ENCODE results near the gene CAMSAP2.

Gene CAMSAP2

DNA sequence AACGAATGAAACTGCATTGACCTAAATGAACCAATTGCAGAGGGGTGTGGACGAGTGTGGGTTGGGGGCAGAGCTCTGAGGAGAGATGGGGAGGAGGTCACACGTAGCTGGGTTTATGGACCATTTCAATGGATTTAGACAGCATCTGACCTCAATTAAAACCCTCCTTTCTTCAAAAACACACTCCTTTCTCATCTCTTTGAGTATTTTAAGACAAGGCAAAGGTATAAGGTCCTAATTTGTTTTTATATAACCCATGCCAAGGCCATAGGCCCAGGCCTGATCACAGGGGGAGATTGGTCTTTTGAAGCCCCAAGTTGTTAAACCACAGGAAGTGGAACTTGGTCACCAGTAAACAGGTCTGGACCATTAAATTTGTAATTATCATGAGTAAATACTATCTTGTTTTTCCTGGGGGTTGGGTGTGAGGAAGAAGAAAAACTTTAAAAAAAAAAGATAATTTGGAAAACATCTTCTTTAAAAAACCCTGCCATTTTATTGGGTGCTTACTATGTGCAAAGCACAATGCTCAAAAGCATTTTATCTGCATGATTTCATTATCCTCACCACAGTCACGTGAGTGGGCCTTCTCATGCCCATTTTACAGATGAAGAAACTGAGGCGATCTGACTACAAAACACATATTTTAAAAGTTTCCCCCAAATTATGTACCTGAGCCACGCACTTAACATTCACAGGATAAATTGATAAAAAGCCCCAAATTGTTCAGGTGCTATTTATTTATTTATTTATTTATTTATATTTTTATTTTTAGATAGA, 147.1 kb downstream of the CAMSAP2 start:
- no peak for DNase-seq

DNA sequence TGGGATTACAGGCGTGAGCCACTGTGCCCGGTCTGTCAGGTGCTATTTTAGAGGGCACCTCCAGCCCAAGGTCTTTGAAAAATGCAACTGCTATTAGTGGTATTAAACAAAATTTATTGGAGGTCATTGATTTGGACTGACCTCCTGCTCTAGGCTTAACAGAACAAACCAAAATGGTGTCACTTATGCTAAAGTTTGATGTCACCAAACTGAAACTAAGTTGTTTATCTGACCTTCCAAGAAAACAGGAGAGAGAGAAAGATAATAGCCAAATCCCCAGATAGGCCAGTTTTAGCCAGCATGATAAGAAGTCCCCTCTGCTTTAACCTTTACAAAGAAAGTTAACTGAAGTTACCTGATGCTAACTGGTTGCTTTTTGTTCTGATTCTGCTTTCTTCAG, 147.9 kb downstream of the CAMSAP2 start:
- no peak for DNase-seq

DNA sequence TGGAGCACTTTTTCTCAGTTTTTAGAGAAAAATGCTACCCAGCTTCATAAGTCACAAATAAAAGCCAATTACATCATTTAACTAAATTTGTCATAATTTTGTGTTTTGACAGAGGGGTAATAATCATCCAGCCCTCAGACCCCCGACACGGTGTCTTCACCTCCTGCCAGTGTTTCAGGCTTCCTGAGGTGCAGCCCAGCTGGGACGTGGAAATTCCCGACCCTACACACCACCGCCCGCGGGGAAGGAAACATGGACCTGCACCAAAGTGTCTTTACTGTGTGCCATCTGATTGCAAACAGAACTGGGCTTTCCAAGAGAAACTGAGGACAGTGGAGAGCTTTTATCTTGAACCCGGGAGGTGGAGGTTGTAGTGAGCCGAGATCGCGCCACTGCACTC, 148.3 kb downstream of the CAMSAP2 start:
- DNase-seq = no peak

DNA sequence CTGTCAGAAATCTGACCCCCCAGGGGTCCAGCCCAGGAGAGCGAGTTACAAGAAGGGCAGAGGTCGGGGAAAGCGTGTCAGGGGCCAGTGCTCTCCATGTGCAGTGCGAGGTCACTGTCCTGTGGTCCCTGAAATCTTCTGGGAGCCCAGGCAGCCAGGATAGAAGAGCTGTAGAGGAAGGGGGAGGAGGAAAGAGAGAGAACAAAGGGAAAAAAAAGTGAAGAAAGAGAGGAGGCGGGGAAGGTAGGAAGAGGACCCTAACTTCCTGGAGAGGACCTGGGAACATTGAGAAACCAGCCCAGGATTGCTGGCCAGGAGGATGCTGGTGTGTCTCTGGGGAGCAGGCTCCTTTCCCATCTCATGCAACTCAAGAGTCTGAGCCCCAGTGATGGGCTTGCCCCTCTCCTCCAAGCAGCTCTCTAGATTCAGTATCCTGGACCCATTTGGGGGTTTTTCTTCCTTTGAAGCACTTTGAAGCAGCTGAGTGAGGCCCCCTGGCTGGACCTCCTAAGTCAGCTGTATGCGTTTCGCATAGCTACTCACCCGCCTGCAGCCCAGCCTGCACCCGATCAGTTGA, 149.2 kb downstream of the CAMSAP2 start:
- no peak for DNase-seq

DNA sequence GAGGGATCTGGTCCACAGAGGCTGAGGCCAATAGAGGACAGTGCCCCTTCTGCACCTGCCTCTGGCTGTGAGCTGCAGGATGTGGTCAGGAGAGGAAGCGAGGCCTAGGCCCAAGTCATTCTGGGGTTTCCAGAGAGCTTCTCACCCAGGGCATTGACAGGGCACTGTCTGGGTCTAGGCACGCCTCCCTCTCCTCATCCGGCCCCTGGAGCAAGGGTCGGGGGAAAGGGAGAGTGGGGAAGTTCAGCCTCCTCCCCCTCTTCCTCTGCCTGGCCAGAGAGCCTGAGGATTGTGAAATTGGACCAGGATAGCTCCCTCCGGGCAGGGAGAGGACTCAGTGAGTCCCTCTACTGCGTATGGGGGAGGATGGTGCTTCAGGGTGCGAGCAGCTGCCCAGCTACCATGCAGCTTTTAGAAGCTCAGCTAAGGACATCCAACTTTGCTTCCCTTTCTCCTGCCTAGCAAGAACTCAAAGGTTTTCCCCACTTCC, 149.7 kb downstream of the CAMSAP2 start:
- no peak for DNase-seq

DNA sequence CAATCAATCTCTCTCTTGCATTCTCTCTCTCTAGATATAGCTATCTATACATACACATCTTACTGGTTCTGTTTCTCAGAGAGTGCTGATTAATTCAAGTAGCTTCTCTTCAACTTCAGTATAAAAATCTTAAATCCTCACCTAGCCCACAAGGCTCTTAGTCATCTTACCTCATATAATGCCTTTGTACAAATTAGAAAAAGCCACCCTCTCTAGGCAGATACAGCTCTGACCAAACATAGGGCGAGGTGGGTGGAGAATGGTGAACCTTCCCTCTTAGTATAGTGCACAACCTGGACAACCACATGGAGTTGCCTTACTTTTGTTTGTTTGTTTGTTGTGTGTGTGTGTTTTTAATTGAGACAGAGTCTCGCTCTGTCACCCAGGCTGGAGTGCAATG, 150.9 kb downstream of the CAMSAP2 start:
- no peak for DNase-seq

DNA sequence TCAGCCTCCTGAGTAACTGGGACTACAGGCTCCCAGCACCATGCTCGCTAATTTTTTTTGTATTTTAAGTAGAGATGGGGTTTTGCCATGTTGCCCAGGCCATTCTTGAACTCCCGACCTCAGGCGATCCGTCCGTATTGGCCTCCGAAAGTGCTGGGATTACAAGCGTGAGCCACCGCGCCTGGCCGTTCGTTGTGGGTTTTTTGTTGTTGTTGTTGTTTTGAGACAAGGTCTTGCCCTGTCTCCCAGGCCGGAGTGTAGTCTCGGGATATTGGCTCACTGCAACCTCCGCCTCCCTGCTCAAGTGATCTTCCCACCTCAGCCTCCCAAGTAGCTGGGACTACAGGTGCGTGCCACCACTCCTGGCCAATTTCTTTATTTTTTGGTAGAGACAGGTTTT, 151.3 kb downstream of the CAMSAP2 start:
- DNase-seq = no peak

DNA sequence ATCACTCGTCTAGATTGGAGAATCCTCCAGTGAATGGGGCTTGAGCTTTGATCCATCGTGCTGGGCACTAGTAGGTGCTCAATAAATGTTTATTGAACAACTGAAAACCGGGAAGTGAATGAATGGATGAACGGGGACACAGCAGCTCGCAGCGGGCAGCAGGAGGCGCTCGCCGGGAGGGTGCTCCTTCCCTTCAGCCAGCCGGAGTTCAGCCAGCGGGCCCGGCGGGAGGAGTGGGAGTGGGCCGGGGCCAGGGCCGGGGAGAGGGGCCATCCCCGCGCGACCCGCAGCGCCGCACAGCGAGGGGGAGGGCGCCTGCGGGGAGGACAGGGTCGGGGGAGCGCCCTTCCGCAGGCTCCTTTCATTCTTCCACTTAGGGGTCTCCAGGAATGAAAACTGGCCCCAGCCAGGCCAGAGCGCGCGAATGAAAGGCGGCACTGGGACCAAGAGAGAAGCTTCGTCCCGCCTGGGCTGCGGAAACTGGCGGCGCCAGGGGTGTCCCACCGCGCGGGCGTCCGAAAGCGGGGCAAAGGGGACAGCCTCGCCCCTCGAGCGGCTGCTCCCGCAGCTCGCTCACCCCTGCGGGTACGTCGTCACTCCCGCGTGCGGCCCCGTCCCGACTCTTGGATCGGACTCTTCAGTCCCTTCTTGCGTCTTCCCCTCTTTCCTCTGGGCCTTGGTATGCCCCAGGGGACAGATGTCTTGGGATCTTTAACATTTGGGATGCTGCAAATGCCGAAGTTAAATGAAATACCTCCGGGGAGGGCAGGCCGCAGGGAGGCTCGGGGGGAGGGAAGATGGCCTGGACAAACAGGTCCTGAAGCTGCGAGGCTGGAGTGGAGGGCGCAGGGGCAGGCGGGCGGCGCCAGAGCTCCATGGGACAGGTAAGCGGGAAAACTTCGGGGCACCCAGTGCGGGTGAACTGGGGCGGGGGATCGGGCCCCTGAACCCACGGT, 152.4 kb downstream of the CAMSAP2 start:
- no peak for DNase-seq

DNA sequence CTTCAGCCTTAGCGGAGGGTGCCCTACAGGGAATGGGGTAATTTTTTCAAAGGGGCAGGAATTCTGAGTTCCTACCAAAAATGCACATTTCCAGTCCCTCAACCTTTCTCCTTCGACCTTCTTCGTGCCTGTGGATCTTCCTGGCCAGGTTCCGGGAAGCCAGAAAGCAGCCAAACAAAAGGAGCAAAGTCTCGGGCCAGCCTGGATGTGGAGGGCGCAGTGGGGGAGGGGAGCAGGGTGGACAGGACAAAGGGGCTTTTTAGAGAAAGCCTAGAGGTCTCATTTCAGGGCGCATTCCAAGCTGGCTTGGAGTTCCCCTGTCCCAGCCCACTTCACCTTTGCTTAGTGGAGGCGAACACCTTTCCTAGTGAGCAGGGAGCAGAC, 153.1 kb downstream of the CAMSAP2 start:
- DNase-seq = no peak

DNA sequence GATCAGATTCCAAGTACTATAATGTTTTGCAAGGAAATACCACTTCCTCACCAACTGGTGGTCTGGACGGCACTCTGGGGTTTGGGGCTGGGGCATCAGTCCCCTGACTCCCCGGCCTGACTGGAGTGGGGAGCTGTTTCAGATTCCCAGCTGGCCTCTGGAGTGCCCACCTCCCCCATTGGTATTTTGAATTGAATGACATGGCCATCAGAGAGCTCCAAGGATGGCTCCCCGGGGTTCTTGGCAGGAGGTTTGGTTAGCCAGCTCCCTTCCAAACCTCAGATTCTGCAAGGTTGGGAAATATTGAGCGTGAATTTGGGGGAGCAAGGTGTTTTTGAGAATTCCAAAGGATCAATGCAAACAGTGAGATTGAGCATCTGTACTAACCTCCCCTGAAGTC, 153.9 kb downstream of the CAMSAP2 start:
- DNase-seq = no peak

DNA sequence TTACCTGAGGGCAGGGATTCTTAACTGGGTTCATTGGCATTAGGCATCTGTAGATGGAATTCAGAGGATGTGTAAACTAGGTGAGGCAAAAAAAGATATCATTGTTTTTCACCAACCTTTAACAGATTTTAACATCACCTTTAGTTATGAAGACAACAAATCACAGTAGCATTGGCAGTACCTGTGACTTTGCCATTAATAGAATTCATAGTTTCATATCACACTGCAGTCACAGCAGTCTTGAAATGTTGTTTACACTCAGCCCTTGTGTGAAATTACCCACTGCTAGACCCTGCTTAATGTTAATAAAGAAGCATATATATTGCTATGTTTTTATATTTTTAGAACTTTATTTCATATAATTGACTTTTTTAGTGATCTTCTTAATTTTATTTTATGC, 154.3 kb downstream of the CAMSAP2 start:
- no peak for DNase-seq

DNA sequence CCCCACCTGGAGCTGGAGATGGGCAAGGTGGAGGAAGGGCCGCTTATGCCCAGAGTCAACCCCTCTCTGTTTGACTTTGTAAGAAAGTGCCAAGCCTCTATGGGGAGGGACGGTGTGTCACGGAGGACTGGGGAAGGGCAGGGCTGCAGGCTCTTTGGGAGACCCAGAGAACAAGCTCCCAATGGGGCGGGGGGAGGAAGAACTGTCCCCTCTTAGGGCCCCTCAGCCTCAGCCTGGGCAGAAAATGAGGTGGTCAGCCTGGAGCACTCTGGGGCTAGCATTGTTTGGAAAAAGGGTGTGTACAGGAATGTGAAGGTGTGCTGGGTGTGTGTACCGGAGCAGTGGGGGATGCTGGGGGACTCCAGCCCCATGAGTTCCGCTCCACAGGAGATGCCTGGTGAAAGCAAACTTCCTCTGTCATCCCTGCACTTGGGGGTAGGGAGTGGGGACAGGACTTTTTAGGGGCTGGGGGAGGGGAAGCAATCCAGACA, 154.8 kb downstream of the CAMSAP2 start:
- no peak for DNase-seq

DNA sequence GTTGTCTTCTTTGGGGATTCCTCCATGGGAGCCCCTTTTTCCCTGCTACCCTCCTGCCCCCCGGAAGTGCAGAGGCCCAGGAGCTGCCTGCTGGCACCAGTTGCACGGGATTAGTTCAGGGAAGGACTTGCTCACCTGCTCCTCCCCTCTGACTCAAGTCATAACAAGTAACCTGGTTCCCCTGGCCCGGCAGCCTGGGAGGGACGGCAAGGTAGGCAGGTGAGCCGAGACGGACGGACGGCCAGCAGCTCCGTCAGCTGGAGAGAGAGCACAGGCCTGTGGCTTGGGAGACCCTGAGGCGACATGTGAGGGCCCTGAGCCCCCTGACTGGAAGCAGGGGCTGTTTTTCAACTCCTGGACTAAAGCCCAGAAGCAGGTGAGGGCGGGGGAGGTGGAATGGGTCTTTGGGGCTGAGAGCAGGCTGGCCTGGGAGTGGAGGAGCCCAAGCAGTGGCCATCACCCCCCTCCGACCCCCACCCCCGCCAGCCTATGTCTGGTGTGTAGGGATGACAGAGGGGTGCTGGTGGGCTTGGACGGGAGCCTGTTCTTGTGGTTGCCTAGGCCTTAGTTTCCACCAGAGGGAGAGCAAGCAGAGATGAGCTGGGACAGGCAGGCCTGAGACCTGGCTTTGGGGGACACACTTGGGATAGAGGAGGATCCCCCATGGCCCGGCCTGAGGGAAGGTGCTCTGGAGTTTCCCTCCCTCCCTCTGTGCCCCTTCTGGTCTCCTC, 156.2 kb downstream of the CAMSAP2 start, which contains the start of gene INAVA:
Gene INAVA (plus strand): TSS at position 189 of the 731 bp plus-strand sequence. CDS start 3,501 bp downstream, outside the sequence.
- no peak for DNase-seq

DNA sequence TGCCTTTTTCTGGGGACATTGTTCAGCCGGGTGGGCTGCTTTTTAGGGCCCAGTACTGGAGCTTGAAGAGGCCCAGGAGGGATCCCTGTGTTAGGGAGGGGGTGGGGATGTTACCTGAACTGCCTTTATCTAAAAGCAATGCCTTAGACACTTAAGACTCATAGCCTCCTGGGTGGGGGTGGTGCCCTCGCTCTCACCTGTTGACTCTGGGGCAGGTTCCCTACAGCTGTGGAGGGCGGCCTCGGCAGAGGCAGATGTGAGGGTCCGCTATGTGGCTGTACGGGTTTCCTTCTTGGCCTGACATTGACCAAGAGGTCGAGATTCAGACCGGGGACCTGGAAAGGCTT, 156.7 kb downstream of the CAMSAP2 start:
- no peak for DNase-seq

DNA sequence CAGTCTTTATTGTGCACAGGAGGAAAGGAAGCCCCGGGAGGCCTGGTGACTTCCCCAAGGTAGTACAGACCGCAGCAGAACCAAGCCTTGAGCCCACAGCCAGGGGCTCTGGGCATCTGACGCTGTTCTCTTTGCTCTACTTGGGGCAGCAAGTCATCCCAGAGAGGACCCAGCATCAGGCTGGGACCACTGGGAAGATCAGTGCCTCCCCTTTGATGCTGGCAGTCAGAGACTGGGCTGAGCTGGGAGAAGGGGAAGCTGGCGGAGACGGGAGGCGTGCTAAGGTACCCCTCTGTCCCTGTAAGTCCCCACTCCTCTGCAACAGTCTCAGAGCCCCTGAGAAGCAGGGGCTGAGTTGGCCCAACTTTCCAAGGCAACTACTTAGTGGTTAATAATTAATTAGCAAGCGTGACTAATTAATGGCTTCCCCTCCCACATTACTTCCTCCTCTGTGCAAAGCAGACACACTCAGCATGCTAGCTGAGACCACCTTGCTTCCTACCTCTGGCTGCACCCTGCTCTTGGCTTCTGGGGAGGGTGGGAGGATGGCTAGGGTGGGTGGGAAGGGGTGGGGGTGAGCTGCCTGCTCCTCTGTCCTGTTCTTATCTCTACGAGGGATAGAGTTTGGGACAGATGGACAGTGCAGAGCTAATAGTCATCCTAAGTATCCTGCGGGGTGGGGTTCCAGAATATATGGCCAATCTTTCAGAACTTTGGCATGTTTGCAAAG, 157.3 kb downstream of the CAMSAP2 start:
- no peak for DNase-seq

DNA sequence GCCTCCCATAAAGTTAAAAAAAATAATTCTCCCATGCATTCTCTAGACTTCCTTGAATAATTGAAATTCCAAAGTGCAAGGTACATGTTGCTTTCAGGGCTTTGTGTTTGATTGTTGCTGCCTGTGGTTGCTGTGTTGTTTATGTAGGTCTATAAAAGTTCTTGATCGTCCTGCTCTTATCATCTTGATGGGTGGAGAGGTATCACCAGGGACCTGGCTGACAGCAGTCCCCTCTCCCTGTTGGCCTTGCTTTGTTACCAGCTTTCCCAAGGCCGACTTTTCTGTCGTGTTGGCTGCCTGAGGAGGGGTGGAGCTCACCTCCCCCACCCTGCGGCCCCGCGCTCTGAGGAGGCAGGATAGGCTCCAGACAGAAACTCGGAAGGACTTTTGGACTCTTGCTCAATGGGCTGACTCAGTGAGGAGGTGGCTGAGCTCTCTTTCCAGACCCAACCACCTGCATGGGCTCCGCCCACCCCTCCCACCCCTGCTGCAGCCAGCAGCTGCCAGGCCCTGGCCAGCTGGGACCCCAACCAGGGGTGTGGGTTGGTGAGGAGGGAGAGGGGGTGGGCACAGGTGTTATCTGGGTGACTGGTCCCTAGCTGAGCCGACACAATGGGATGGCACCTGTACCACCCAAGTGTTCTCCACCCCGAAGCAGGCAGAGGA, 158.0 kb downstream of the CAMSAP2 start:
- no peak for DNase-seq

DNA sequence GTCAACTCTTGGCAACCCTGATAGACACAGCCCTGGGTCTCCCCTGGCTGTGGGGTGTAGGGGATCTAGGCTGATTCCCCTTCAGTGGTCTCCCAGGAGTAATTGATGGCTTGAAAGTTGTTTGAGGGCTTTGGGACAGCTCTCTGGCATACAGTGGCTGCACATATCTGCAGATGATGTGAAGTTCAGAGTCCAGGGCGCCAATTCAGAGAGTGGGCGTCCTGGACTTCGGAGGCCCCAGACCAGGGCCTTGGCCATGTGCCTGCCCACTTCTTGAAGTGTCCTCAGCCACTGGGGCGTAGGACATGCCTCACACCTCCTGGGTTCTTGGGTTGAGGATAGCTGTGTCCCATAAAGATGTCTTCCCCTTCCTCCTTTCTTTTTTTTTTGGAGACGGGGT, 158.6 kb downstream of the CAMSAP2 start:
- no peak for DNase-seq

DNA sequence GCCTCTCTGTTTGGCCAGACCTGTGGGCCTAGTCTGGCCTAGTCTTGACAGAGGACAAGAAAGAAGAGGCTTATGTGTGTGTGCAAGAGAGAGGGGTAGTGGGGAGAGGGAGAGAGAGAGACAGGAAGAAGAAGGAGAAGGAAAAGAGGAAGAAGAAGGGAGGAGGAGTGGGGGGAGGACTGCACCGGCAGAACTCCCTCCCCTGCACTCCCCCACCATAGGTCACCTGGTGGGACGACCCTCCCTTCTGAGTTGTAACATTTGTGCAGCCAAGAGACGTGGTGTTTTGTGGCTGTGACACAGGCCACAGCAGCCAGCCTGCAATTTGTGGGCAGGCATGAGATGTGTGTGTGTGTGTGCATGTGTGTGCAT, 160.3 kb downstream of the CAMSAP2 start:
- no peak for DNase-seq

DNA sequence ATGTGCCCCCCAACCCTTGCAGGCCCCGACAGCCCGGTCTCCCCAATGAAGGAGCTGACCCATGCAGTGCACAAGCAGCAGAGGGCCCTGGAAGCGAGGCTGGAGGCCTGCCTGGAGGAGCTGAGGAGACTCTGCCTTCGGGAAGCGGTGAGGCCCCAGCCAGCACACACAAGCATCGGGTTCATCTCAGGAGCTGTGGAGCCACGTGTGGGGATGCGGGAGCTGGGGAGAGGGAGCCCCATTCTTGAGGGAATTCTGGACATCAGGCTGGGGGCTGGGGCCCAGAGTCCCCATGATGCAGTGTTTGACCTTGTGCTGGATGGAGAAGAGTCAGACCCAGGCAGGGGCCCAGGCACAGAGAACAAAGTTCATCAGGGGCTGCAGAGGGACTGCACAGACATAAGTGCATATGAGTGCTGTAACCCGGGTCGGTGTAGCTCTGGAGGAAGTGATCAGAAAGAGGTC, 160.8 kb downstream of the CAMSAP2 start:
- no peak for DNase-seq

DNA sequence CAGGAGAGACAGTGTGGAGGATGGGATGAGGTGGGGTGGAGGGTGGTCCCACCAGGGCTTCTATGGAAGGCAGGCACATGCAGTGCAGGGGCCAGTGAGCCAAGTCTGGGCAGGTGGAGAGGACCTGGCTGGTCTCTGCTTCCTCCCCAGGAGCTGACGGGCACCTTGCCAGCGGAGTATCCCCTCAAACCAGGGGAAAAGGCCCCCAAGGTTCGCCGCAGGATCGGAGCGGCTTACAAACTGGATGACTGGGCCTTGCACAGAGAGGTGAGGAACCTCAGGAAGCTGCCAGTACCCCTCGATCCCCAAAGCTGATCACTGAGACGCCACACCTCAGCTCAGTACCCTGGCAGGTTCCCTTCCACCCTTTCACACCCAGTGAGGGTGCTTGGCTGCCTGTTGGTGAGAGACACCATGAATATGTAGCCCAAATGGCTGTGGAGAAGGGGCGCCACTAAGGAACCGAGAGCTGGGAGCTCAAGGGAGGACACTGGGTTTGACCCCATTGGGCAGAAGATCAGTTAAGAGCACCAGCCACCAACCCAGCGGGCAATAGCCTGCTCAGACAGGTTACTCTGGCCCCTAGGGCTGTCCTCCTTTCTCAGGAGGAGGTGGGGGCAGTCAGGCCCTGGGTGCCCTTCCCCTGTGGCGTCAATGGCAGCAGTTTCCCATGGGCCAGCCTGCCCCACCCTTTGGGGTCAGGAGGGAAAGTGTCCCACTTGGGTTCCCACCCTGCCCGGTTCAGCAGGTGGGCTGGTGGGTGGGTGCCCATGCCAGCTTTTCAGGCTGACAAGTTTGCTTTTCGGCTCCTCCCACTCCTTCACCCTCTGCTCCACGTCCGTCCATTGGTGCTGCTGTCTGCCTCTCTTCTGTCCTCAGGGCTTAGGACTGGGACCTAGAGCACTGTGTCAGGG, 161.5 kb downstream of the CAMSAP2 start:
- no peak for DNase-seq

Measured in NCI-H446 treated with DMSO at 0.1 percent for 48 hours (cell line).